Liver (tissue), 3 donors: ENCODE measurements around the gene ALG8.

Experiments used
- ATF3 ChIP-seq: IDR thresholded peaks from 2 replicates; pipeline ENCODE4 v1.6.1; 2016; ENCODE audit warnings: antibody characterized with exemption
- FOXA1 ChIP-seq: IDR thresholded peaks from 2 replicates; pipeline ENCODE4 v1.6.1; 2016; ENCODE audit warnings: antibody characterized with exemption
- GABPA ChIP-seq, 2 donors: IDR thresholded peaks in 1 of 2; conservative IDR thresholded peaks in 1 of 2; 2 replicates each; pipeline ENCODE4 v1.6.1; 2016; ENCODE audit warnings: antibody characterized with exemption in 2 of 2, mild to moderate bottlenecking in 1 of 2, moderate library complexity in 1 of 2
- TF ChIP-seq, protein P1 (sequence below): fragments of 150-350 bp; IDR thresholded peaks from 2 replicates; pipeline ENCODE4 v1.5.1; 2017; ENCODE audit warnings: improper control_type of control experiment, low read depth, low read length; ENCODE audit not compliant: missing input control
- donor health status: healthy.
- donor health status: healthy.

GRCh38 chr11:78181185-78181584, 41.8 kb upstream of the ALG8 start:
- no peak for TF ChIP-seq ATF3
- TF ChIP-seq, protein P1, sequence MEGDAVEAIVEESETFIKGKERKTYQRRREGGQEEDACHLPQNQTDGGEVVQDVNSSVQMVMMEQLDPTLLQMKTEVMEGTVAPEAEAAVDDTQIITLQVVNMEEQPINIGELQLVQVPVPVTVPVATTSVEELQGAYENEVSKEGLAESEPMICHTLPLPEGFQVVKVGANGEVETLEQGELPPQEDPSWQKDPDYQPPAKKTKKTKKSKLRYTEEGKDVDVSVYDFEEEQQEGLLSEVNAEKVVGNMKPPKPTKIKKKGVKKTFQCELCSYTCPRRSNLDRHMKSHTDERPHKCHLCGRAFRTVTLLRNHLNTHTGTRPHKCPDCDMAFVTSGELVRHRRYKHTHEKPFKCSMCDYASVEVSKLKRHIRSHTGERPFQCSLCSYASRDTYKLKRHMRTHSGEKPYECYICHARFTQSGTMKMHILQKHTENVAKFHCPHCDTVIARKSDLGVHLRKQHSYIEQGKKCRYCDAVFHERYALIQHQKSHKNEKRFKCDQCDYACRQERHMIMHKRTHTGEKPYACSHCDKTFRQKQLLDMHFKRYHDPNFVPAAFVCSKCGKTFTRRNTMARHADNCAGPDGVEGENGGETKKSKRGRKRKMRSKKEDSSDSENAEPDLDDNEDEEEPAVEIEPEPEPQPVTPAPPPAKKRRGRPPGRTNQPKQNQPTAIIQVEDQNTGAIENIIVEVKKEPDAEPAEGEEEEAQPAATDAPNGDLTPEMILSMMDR = no peak
- no peak for TF ChIP-seq GABPA (IDR thresholded peaks at IDR 0.05 in 1 of 2, conservative IDR thresholded peaks at IDR 0.05 in 1 of 2)
- TF ChIP-seq FOXA1 = no peak
